ENCODE results near the gene SLC35F2.

SLC35F2 gene

GRCh38 chr11:107744736-107745135, 113.9 kb downstream of the SLC35F2 start:
- H3K4me1 ChIP-seq (ENCODE audit: control insufficient read depth, insufficient read depth, low read length) = no peaks in the 10 kb centered on the region
- H3K27me3 ChIP-seq (ENCODE audit: control insufficient read depth, insufficient read depth, low read length) = no peaks in the 10 kb centered on the region
- H3K27ac ChIP-seq (ENCODE audit: low read depth, low read length) = no peak overlapping the region
- no peak overlapping the region for H3K4me3 ChIP-seq (ENCODE audit: low read length)
- no peak overlapping the region for H3K9ac ChIP-seq (ENCODE audit: low read length)
- no peaks in the 10 kb centered on the region for H3K36me3 ChIP-seq (ENCODE audit: control insufficient read depth, insufficient read depth, low read length)

GRCh38 chr11:107743191-107743590, 115.4 kb downstream of the SLC35F2 start:
- Histone ChIP-seq H3K27ac (ENCODE audit: low read depth, low read length) (no peak overlapping the region), H3K4me3 (ENCODE audit: low read length) (no peak overlapping the region), H3K4me1 (ENCODE audit: control insufficient read depth, insufficient read depth, low read length) (no peaks in the 10 kb centered on the region), H3K27me3 (ENCODE audit: control insufficient read depth, insufficient read depth, low read length) (no peaks in the 10 kb centered on the region), H3K9ac (ENCODE audit: low read length) (no peak overlapping the region), H3K36me3 (ENCODE audit: control insufficient read depth, insufficient read depth, low read length) (no peaks in the 10 kb centered on the region)

- H3K27ac ChIP-seq (ENCODE audit: low read depth, low read length) = no peak overlapping the region
- no peaks in the 10 kb centered on the region for H3K36me3 ChIP-seq (ENCODE audit: control insufficient read depth, insufficient read depth, low read length)
- H3K27me3 ChIP-seq (ENCODE audit: control insufficient read depth, insufficient read depth, low read length) = no peaks in the 10 kb centered on the region
- H3K4me1 ChIP-seq (ENCODE audit: control insufficient read depth, insufficient read depth, low read length) = no peaks in the 10 kb centered on the region
- no peak overlapping the region for H3K9ac ChIP-seq (ENCODE audit: low read length)
- no peak overlapping the region for H3K4me3 ChIP-seq (ENCODE audit: low read length)
Measured at GRCh38 chr11:107741044-107741823, 117.4 kb downstream of the SLC35F2 start.

Measured in rectal smooth muscle tissue (tissue), 1 donor.